ENCODE results near the gene TIGAR. TPM values are rescaled to one million over a fixed set of nuclear protein-coding genes. Genes with fewer than 3 reads are reported as not detected.

The TIGAR gene
- total and polyA plus RNA-seq, 2 donors (not counting 1 experiment from before 2014, with no cell fraction given): 2.3 to 6.6 TPM

- no peaks in the 10 kb centered on the region for H3K4me1 ChIP-seq (ENCODE audit: control insufficient read depth in 2 of 2, insufficient read depth in 2 of 2, low read length in 2 of 2)
- intact Hi-C loops (cut with micrococcal nuclease): no loop called here
- no CpG with 5 or more reads among the region's 5 CpGs for WGBS (ENCODE audit: insufficient coverage)
- H3K27me3 ChIP-seq (replicated peaks in 1 of 4; ENCODE audit: control extremely low read depth in 1 of 4, control insufficient read depth in 3 of 4, insufficient read depth in 4 of 4, low read length in 3 of 4): peaks cover 0 to 7% (median 0%) of the 10 kb centered on the region in 4 experiments
- H3K79me2 ChIP-seq (ENCODE audit: control insufficient read depth, insufficient read depth, low read length): no peaks in the 10 kb centered on the region
- Mint-ChIP-seq H3K4me3 (no peak overlapping the region), H3K27ac (no peak overlapping the region), H3K9me3 (ENCODE audit: insufficient read depth) (no peaks in the 10 kb centered on the region), H3K27me3 (peaks cover 26% of the 10 kb centered on the region), H3K4me1 (no peaks in the 10 kb centered on the region)
- POLR2A ChIA-PET: no interaction called here
- ATAC-seq (ENCODE audit: low read depth) (no peak), DNase-seq (no peak)
- no peak overlapping the region for H2AFZ ChIP-seq (ENCODE audit: insufficient read depth, low read depth, low read length, poor library complexity, severe bottlenecking)
- CTCF ChIA-PET: no interaction called here
- H3K4me3 ChIP-seq (ENCODE audit: control extremely low read depth in 1 of 5, extremely low read depth in 1 of 5, insufficient read depth in 1 of 5, low read depth in 2 of 5, low read length in 4 of 5): no peak overlapping the region
- H3K36me3 ChIP-seq (replicated peaks in 1 of 2; ENCODE audit: control extremely low read depth in 1 of 2, control insufficient read depth in 1 of 2, extremely low read depth in 1 of 2, insufficient read depth in 2 of 2, low read length in 1 of 2): no peaks in the 10 kb centered on the region
- no peaks in the 10 kb centered on the region for H3K9me3 ChIP-seq (ENCODE audit: control extremely low read depth in 1 of 3, control insufficient read depth in 2 of 3, insufficient read depth in 1 of 3, low read length in 2 of 3)
- no peak overlapping the region for H3K4me2 ChIP-seq (replicated peaks; ENCODE audit: low read depth, low read length, poor library complexity, severe bottlenecking)
- no peak for TF ChIP-seq EZH2 (IDR thresholded peaks at IDR 0.05; ENCODE audit: borderline replicate concordance, insufficient read depth, low read depth, low read length, poor library complexity, severe bottlenecking)
- TF ChIP-seq CTCF (IDR thresholded peaks at IDR 0.05): no peak
- no peaks in the 10 kb centered on the region for H4K20me1 ChIP-seq (ENCODE audit: control insufficient read depth, insufficient read depth, low read length, poor library complexity, severe bottlenecking)
- H3K9ac ChIP-seq (ENCODE audit: low read length): no peak overlapping the region
- H3K27ac ChIP-seq (ENCODE audit: low read length in 2 of 2): no peak overlapping the region
These were observed 66.6 kb downstream of the TIGAR start for GRCh38 chr12:4387607-4388006.

- no peaks in the 10 kb centered on the region for H3K79me2 ChIP-seq (ENCODE audit: control insufficient read depth, insufficient read depth, low read length)
- no CpG with 5 or more reads among the region's 1 CpG for WGBS (ENCODE audit: insufficient coverage)
- POLR2A ChIA-PET: no interaction called here
These were observed 67.0 kb downstream of the TIGAR start for GRCh38 chr12:4388032-4388431.

More at GRCh38 chr12:4388032-4388431, 67.0 kb downstream of the TIGAR start:
- H3K9me3 ChIP-seq (ENCODE audit: control extremely low read depth in 1 of 3, control insufficient read depth in 2 of 3, insufficient read depth in 1 of 3, low read length in 2 of 3): no peaks in the 10 kb centered on the region
- Mint-ChIP-seq H3K9me3 (ENCODE audit: insufficient read depth) (no peaks in the 10 kb centered on the region), H3K27me3 (peaks cover 30% of the 10 kb centered on the region), H3K4me3 (no peak overlapping the region), H3K4me1 (no peaks in the 10 kb centered on the region), H3K27ac (no peak overlapping the region)
- no peaks in the 10 kb centered on the region for H4K20me1 ChIP-seq (ENCODE audit: control insufficient read depth, insufficient read depth, low read length, poor library complexity, severe bottlenecking)
- no peak overlapping the region for H3K4me2 ChIP-seq (replicated peaks; ENCODE audit: low read depth, low read length, poor library complexity, severe bottlenecking)
- DNase-seq (no peak), ATAC-seq (ENCODE audit: low read depth) (no peak)
- H3K27ac ChIP-seq (ENCODE audit: low read length in 2 of 2): no peak overlapping the region
- CTCF ChIA-PET: no interaction called here
- intact Hi-C loops (cut with micrococcal nuclease): no loop called here
- peaks cover 0 to 10% (median 2%) of the 10 kb centered on the region in 4 experiments for H3K27me3 ChIP-seq (replicated peaks in 1 of 4; ENCODE audit: control extremely low read depth in 1 of 4, control insufficient read depth in 3 of 4, insufficient read depth in 4 of 4, low read length in 3 of 4)
- H3K4me1 ChIP-seq (ENCODE audit: control insufficient read depth in 2 of 2, insufficient read depth in 2 of 2, low read length in 2 of 2): no peaks in the 10 kb centered on the region
- TF ChIP-seq CTCF (IDR thresholded peaks at IDR 0.05) (no peak), EZH2 (IDR thresholded peaks at IDR 0.05; ENCODE audit: borderline replicate concordance, insufficient read depth, low read depth, low read length, poor library complexity, severe bottlenecking) (no peak)
- H3K4me3 ChIP-seq (ENCODE audit: control extremely low read depth in 1 of 5, extremely low read depth in 1 of 5, insufficient read depth in 1 of 5, low read depth in 2 of 5, low read length in 4 of 5): no peak overlapping the region
- H3K9ac ChIP-seq (ENCODE audit: low read length): no peak overlapping the region
- H3K36me3 ChIP-seq (replicated peaks in 1 of 2; ENCODE audit: control extremely low read depth in 1 of 2, control insufficient read depth in 1 of 2, extremely low read depth in 1 of 2, insufficient read depth in 2 of 2, low read length in 1 of 2): no peaks in the 10 kb centered on the region
- no peak overlapping the region for H2AFZ ChIP-seq (ENCODE audit: insufficient read depth, low read depth, low read length, poor library complexity, severe bottlenecking)
